Naive thymus-derived CD8-positive, alpha-beta T cell (primary cell): Measurements from ENCODE around the gene FYB1. TPM values are rescaled to one million over a fixed set of nuclear protein-coding genes. Genes with fewer than 3 reads are reported as not detected.
"Not testable (repeated sequence)": the region's sequence is repeated elsewhere in the genome, so short reads cannot be mapped to it uniquely, and the experiment has no call there.

Source experiments
- ATAC-seq, 2 donors: fragments of 150-1000 bp; cut with Tn5 transposase in 1 of 2; sonication (Bioruptor Pico), chemical (Tn5 transposase) in 1 of 2; 1 replicate in 1 of 2; 2 replicates in 1 of 2; pipeline ENCODE4 v1.10.0; 2021; ENCODE audit warnings: mild to moderate bottlenecking in 2 of 2, moderate library complexity in 2 of 2
- POLR2A ChIA-PET: fragments of 350-600 bp; sonication (Branson Sonifier 250); formaldehyde crosslinking; loops from one replicate; lab custom pipeline; 2021; ENCODE audit warnings: antibody characterized with exemption; lab: Charles Lee
- DNase-seq, 10 donors: peaks; one replicate each; pipeline versions ENCODE4 v3.0.0 to v3.0.0-alpha.2; 2020 to 2022
- H3K27ac Mint-ChIP-seq, 10 donors: one replicate each; pipeline ENCODE4 v1.8.0; 2020 to 2022; ENCODE audit warnings: mild to moderate bottlenecking in 10 of 10, mixed read lengths in 10 of 10, moderate library complexity in 4 of 10, inconsistent platforms in 1 of 10
- H3K27me3 Mint-ChIP-seq, 5 donors: one replicate each; pipeline ENCODE4 v1.8.0; 2021 to 2022; ENCODE audit warnings: mixed read lengths in 5 of 5
- H3K36me3 Mint-ChIP-seq, 3 donors: one replicate each; pipeline ENCODE4 v1.8.0; 2020 to 2022; ENCODE audit warnings: mixed read lengths in 3 of 3, mild to moderate bottlenecking in 2 of 3, inconsistent platforms in 1 of 3
- H3K4me1 Mint-ChIP-seq, 4 donors: one replicate each; pipeline ENCODE4 v1.8.0; 2021 to 2022; ENCODE audit warnings: mixed read lengths in 4 of 4
- H3K4me3 Mint-ChIP-seq, 10 donors: one replicate each; pipeline ENCODE4 v1.8.0; 2020 to 2022; ENCODE audit warnings: mild to moderate bottlenecking in 10 of 10, mixed read lengths in 10 of 10, moderate library complexity in 6 of 10, inconsistent platforms in 1 of 10
- H3K9me3 Mint-ChIP-seq, 9 donors: one replicate each; pipeline ENCODE4 v1.8.0; 2020 to 2022; ENCODE audit warnings: mixed read lengths in 9 of 9, mild to moderate bottlenecking in 3 of 9, inconsistent platforms in 1 of 9, moderate library complexity in 1 of 9
- polyA plus RNA-seq, 3 donors: library from polyadenylated mRNA; unstranded; fragments of 300-500 nt; fragmentation: Illumina TruSeq; gene quantifications; one replicate each; pipeline ENCODE4 v1.2.3, GENCODE V29; 2021
- total RNA-seq, 8 experiments: library from RNA in 2 of 8; stranded (reverse) in 2 of 8; gene quantifications; one replicate each; pipeline ENCODE4 v1.2.3 and lab custom pipeline; 2021 to 2026

Gene FYB1
- total and polyA plus RNA-seq, 5 experiments from 2014 or later: 181 to 642 (median 431) TPM

GRCh38 chr5:39225405-39226099 is 6.2 kb upstream of the FYB1 start:
- Mint-ChIP-seq H3K36me3 (no peaks in the 10 kb centered on the region), H3K4me3 (peak overlapping the region in 3 of 10 donors; percentile 9 to 59 (median 55)), H3K27ac (peak overlapping the region in 7 of 10 donors; percentile 1 to 71 (median 26)), H3K4me1 (peaks cover 9 to 29% (median 25%) of the 10 kb centered on the region in 4 donors), H3K9me3 (no peaks in the 10 kb centered on the region), H3K27me3 (no peaks in the 10 kb centered on the region)
- no peak for ATAC-seq
- no peak for DNase-seq
- POLR2A ChIA-PET: interaction anchor here (1.8 kb wide), 1 partner anchor 8 kb away, joined by 4 read pairs; no protein-coding TSS in a partner anchor

- ATAC-seq (no peak), DNase-seq (no peak)
- Mint-ChIP-seq H3K27me3 (no peaks in the 10 kb centered on the region), H3K4me3 (no peak overlapping the region), H3K27ac (peak overlapping the region in 1 of 10 donors; percentile 20), H3K4me1 (peaks cover 15 to 38% (median 31%) of the 10 kb centered on the region in 4 donors), H3K9me3 (no peaks in the 10 kb centered on the region), H3K36me3 (no peaks in the 10 kb centered on the region)
- POLR2A ChIA-PET: interaction anchor here (0.7 to 1.0 kb wide), 3 partner anchors 8 to 60 kb away, joined by 3 read pairs; no protein-coding TSS in a partner anchor
Measured at GRCh38 chr5:39224196-39224761, 4.9 kb upstream of the FYB1 start.

- POLR2A ChIA-PET: interaction anchor here (1.0 kb wide), 1 partner anchor 7 kb away, joined by 3 read pairs; no protein-coding TSS in a partner anchor
Measured at GRCh38 chr5:39223565-39224156, 4.3 kb upstream of the FYB1 start.

GRCh38 chr5:39221671-39222070 is 2.3 kb upstream of the FYB1 start:
- H3K36me3 Mint-ChIP-seq, DNase-seq, H3K27me3 Mint-ChIP-seq, H3K9me3 Mint-ChIP-seq, H3K27ac Mint-ChIP-seq, H3K4me3 Mint-ChIP-seq, ATAC-seq: not testable (repeated sequence)
- H3K4me1 Mint-ChIP-seq: peaks cover 23 to 56% (median 41%) of the 10 kb centered on the region in 4 donors
- POLR2A ChIA-PET: interaction anchor here (1.0 kb wide), 1 partner anchor 62 kb away, joined by 4 read pairs; no protein-coding TSS in a partner anchor

More at GRCh38 chr5:39223565-39224156, 4.3 kb upstream of the FYB1 start:
- no peaks in the 10 kb centered on the region for H3K27me3 Mint-ChIP-seq
- ATAC-seq: no peak
- H3K4me1 Mint-ChIP-seq: peaks cover 18 to 44% (median 34%) of the 10 kb centered on the region in 4 donors
- no peaks in the 10 kb centered on the region for H3K9me3 Mint-ChIP-seq
- no peak for DNase-seq
- no peak overlapping the region for H3K4me3 Mint-ChIP-seq
- H3K36me3 Mint-ChIP-seq: no peaks in the 10 kb centered on the region
- peak overlapping the region in 2 of 10 donors; percentile 35 to 43 for H3K27ac Mint-ChIP-seq

- Mint-ChIP-seq H3K36me3 (no peaks in the 10 kb centered on the region), H3K4me1 (peaks cover 24 to 57% (median 41%) of the 10 kb centered on the region in 4 donors), H3K27ac (peak overlapping the region in 8 of 10 donors; percentile 55 to 95 (median 67)), H3K4me3 (no peak overlapping the region), H3K27me3 (no peaks in the 10 kb centered on the region), H3K9me3 (no peaks in the 10 kb centered on the region)
- DNase-seq (no peak), ATAC-seq (no peak)
- POLR2A ChIA-PET: interaction anchor here (0.6 to 5.7 kb wide), 7 partner anchors 9 to 211 kb away, joined by 3 to 124 read pairs (median 5); no protein-coding TSS in a partner anchor
Measured at GRCh38 chr5:39220280-39221030, 1.1 kb upstream of the FYB1 start.

- Mint-ChIP-seq H3K27me3 (no peaks in the 10 kb centered on the region), H3K27ac (peak overlapping the region; percentile 82 to 97 (median 92)), H3K9me3 (no peaks in the 10 kb centered on the region), H3K4me3 (peak overlapping the region in 7 of 10 donors; percentile 47 to 95 (median 83)), H3K4me1 (peaks cover 34 to 66% (median 54%) of the 10 kb centered on the region in 4 donors), H3K36me3 (no peaks in the 10 kb centered on the region)
- no peak for ATAC-seq
- DNase-seq: no peak
- POLR2A ChIA-PET: interaction anchor here (0.7 to 5.7 kb wide), 19 partner anchors 8 to 145 kb away, joined by 3 to 124 read pairs (median 6); partner anchors contain the start of gene RICTOR
Measured at GRCh38 chr5:39218482-39219402, 621 bp downstream of the FYB1 start.

- H3K27ac Mint-ChIP-seq: peak overlapping the region; percentile 68 to 97 (median 92)
- POLR2A ChIA-PET: interaction anchor here (0.7 to 5.7 kb wide), 22 partner anchors 8 to 330 kb away, joined by 3 to 124 read pairs (median 6); partner anchors contain the start of gene RICTOR
- peak overlapping the region; percentile 77 to 95 (median 84) for H3K4me3 Mint-ChIP-seq
- no peaks in the 10 kb centered on the region for H3K27me3 Mint-ChIP-seq
- DNase-seq (peak; percentile 53 to 90 (median 82)), ATAC-seq (peak; percentile 72 to 73)
- no peaks in the 10 kb centered on the region for H3K36me3 Mint-ChIP-seq
- H3K9me3 Mint-ChIP-seq: no peaks in the 10 kb centered on the region
- peaks cover 41 to 75% (median 61%) of the 10 kb centered on the region in 4 donors for H3K4me1 Mint-ChIP-seq
Measured at GRCh38 chr5:39217365-39218281, 1.7 kb downstream of the FYB1 start.

- POLR2A ChIA-PET: interaction anchor here (0.8 to 5.7 kb wide), 15 partner anchors 8 to 331 kb away, joined by 3 to 124 read pairs (median 10); no protein-coding TSS in a partner anchor
- Mint-ChIP-seq H3K4me3 (peak overlapping the region; percentile 77 to 95 (median 84)), H3K36me3 (no peaks in the 10 kb centered on the region), H3K4me1 (peaks cover 44 to 84% (median 67%) of the 10 kb centered on the region in 4 donors), H3K27me3 (no peaks in the 10 kb centered on the region), H3K27ac (peak overlapping the region; percentile 68 to 97 (median 92)), H3K9me3 (no peaks in the 10 kb centered on the region)
- no peak for DNase-seq
- no peak for ATAC-seq
Measured at GRCh38 chr5:39216631-39217030, 2.7 kb downstream of the FYB1 start.

GRCh38 chr5:39215857-39216256 is 3.5 kb downstream of the FYB1 start:
- no peak for ATAC-seq
- DNase-seq: no peak
- Mint-ChIP-seq H3K4me3 (peak overlapping the region; percentile 76 to 93 (median 86)), H3K9me3 (no peaks in the 10 kb centered on the region), H3K4me1 (peaks cover 47 to 89% (median 74%) of the 10 kb centered on the region in 4 donors), H3K27ac (peak overlapping the region; percentile 68 to 97 (median 96)), H3K27me3 (no peaks in the 10 kb centered on the region), H3K36me3 (no peaks in the 10 kb centered on the region)
- POLR2A ChIA-PET: interaction anchor here (1.0 to 5.7 kb wide), 9 partner anchors 9 to 67 kb away, joined by 3 to 124 read pairs (median 29); no protein-coding TSS in a partner anchor
